GM12873 (cell line): ENCODE measurements around the gene RIC3.

Experiments
- CTCF ChIP-seq: IDR thresholded peaks from 2 replicates; pipeline ENCODE4 v1.5.1; 2012; ENCODE audit warnings: low read depth, mild to moderate bottlenecking, moderate library complexity, low read length, control low read depth; ENCODE audit not compliant: insufficient read depth; ENCODE audit errors: missing control alignments

Gene RIC3

GRCh38 chr11:8066911-8067455 lies 101.8 kb downstream of the RIC3 start:
- no peak for TF ChIP-seq CTCF

GRCh38 chr11:8066036-8066910 lies 102.6 kb downstream of the RIC3 start:
- no peak for TF ChIP-seq CTCF

GRCh38 chr11:8065031-8065430 lies 103.8 kb downstream of the RIC3 start:
- no peak for TF ChIP-seq CTCF

GRCh38 chr11:8063324-8063723 lies 105.5 kb downstream of the RIC3 start:
- no peak for TF ChIP-seq CTCF

GRCh38 chr11:8062781-8063257 lies 106.0 kb downstream of the RIC3 start:
- TF ChIP-seq CTCF = no peak

- TF ChIP-seq CTCF = no peak
Observed at GRCh38 chr11:8061555-8062428, 107.0 kb downstream of the RIC3 start.

GRCh38 chr11:8060801-8061554 lies 107.8 kb downstream of the RIC3 start:
- TF ChIP-seq CTCF = no peak
